ENCODE results near the gene FOXN3. TPM values are rescaled to one million over a fixed set of nuclear protein-coding genes. Genes with fewer than 3 reads are reported as not detected.

Gene FOXN3
- polyA plus RNA-seq, 1 of the 3 experiments (the other 2 are of a cell fraction) = 9.8 TPM

- ChIA-PET CTCF (no interaction called here), POLR2A (no interaction called here)
- Histone ChIP-seq H3K4me2 (no peak overlapping the region), H3K4me3 (ENCODE audit: low read depth in 2 of 2, low read length in 1 of 2) (no peak overlapping the region), H3K27me3 (ENCODE audit: insufficient read depth) (no peaks in the 10 kb centered on the region), H4K20me1 (ENCODE audit: insufficient read depth) (no peaks in the 10 kb centered on the region), H3K27ac (ENCODE audit: low read depth in 2 of 2, low read length in 1 of 2) (no peak overlapping the region), H3K9ac (no peak overlapping the region), H3K79me2 (ENCODE audit: insufficient read depth) (peaks cover 5% of the 10 kb centered on the region; the same call in 1 of the 2 replicates), H3K36me3 (replicated peaks in 1 of 2; ENCODE audit: control insufficient read depth in 1 of 2, insufficient read depth in 2 of 2, low read length in 1 of 2) (no peaks in the 10 kb centered on the region), H3K9me3 (no peaks in the 10 kb centered on the region), H3K9me2 (no peaks in the 10 kb centered on the region), H3K4me1 (ENCODE audit: control insufficient read depth in 1 of 2, insufficient read depth in 2 of 2, low read depth in 1 of 2, low read length in 1 of 2) (peaks cover 4 to 23% of the 10 kb centered on the region in 2 experiments; a peak in 1 of 4 replicates), H3F3A (replicated peaks; ENCODE audit: insufficient read depth) (no peaks in the 10 kb centered on the region), H2AFZ (ENCODE audit: low read depth) (no peak overlapping the region)
- DNase-seq = no peak
- WGBS (ENCODE audit: low lambda C conversion rate) = 91% methylated on average over 7 of the region's 7 CpGs
- no peak for TF ChIP-seq REST (IDR thresholded peaks at IDR 0.05; ENCODE audit: low read depth, low read length)
- TF ChIP-seq RAD21 (IDR thresholded peaks at IDR 0.05; ENCODE audit: low read length) = no peak
- no peak for TF ChIP-seq JUND (IDR thresholded peaks at IDR 0.05)
- no peak for TF ChIP-seq SMC3 (IDR thresholded peaks at IDR 0.05; ENCODE audit: low read depth, low read length)
- TF ChIP-seq GATA2 (CRISPR knock-in tag; IDR thresholded peaks at IDR 0.05) = no peak
- TF ChIP-seq FOXJ3 (CRISPR knock-in tag; IDR thresholded peaks at IDR 0.05) = no peak
- TF ChIP-seq CTCF (IDR thresholded peaks at IDR 0.05) = no peak
- no peak for TF ChIP-seq GABPA (IDR thresholded peaks at IDR 0.05; ENCODE audit: low read depth)
- no peak for TF ChIP-seq MXI1 (IDR thresholded peaks at IDR 0.05; ENCODE audit: low read depth, low read length)
- TF ChIP-seq YY1 (IDR thresholded peaks at IDR 0.05; ENCODE audit: low read depth) = no peak
- no peak for TF ChIP-seq TAF1 (IDR thresholded peaks at IDR 0.05; ENCODE audit: borderline replicate concordance, low read depth, low read length)
- no peak for TF ChIP-seq NFIC (IDR thresholded peaks at IDR 0.05; ENCODE audit: borderline replicate concordance)
- TF ChIP-seq CHD2 (IDR thresholded peaks at IDR 0.05; ENCODE audit: low read length, partially characterized antibody) = no peak
- no peak for TF ChIP-seq TCF12 (IDR thresholded peaks at IDR 0.05)
- TF ChIP-seq POLR2AphosphoS5 (IDR thresholded peaks at IDR 0.05; ENCODE audit: low read depth, low read length) = no peak
- no peak for TF ChIP-seq IRF3 (IDR thresholded peaks at IDR 0.05; ENCODE audit: low read depth, low read length)
- no peak for TF ChIP-seq RCOR1 (IDR thresholded peaks at IDR 0.05; ENCODE audit: low read length)
- no peak for TF ChIP-seq ELF1 (IDR thresholded peaks at IDR 0.05)
- TF ChIP-seq EZH2phosphoT487 (IDR thresholded peaks at IDR 0.05; ENCODE audit: borderline replicate concordance, low read depth) = no peak
- no peak for TF ChIP-seq MEF2A (IDR thresholded peaks at IDR 0.05; ENCODE audit: borderline replicate concordance, low read depth)
Measured at GRCh38 chr14:89266754-89267153, 150.3 kb downstream of the FOXN3 start.

Data from SK-N-SH (cell line).